Measurements from ENCODE around the gene ADPRHL1.

ADPRHL1 gene

DNA sequence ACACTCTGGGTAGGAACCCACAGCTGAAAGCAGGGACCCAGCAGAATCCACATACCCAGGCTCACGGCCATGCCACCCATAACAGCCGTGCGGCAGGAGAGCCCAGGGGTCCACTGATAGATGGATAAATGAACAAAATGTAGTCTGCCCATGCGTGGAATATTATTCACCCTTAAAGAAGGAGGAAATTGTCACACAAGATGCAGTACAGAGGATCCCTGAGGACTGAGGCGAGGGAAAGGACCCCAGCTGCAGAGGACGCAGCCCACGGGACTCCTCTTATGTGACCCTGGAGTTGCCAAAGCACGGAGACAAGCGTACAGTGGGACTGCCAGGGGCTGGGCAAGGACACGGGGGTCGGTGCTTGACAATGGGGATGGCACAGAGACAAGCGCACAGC, 100.0 kb downstream of the ADPRHL1 start:
- TF ChIP-seq, protein P1, sequence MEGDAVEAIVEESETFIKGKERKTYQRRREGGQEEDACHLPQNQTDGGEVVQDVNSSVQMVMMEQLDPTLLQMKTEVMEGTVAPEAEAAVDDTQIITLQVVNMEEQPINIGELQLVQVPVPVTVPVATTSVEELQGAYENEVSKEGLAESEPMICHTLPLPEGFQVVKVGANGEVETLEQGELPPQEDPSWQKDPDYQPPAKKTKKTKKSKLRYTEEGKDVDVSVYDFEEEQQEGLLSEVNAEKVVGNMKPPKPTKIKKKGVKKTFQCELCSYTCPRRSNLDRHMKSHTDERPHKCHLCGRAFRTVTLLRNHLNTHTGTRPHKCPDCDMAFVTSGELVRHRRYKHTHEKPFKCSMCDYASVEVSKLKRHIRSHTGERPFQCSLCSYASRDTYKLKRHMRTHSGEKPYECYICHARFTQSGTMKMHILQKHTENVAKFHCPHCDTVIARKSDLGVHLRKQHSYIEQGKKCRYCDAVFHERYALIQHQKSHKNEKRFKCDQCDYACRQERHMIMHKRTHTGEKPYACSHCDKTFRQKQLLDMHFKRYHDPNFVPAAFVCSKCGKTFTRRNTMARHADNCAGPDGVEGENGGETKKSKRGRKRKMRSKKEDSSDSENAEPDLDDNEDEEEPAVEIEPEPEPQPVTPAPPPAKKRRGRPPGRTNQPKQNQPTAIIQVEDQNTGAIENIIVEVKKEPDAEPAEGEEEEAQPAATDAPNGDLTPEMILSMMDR (IDR thresholded peaks at IDR 0.05; ENCODE audit: extremely low read depth, missing control alignments): no peak
- no peak for DNase-seq (ENCODE audit: low spot score)

DNA sequence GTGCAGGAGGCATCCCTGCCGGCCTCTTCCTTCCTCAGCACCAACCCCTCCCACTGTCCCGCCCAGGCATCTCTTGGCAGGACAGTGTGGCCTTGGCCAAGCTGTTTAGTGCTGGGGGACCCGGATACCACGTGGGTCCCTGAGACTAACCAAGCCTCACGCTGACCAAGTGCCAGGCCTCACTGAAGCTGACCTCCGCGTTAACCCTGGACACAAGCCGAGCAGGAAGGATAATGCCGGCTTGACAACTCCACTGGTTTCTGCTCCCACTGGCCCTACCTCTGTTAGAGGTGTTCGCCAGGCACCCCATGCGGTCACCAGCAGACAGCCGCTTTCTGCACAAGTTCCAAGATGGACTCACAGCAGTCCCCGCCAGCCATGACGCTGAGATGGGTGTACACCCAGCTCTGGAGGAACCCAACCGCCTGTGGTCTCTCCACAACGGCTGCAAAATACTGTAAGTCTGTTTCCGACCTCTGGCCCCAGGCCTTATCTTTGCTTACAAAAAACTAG, 101.7 kb downstream of the ADPRHL1 start:
- no peak for DNase-seq (ENCODE audit: low spot score)
- TF ChIP-seq, protein P1 (IDR thresholded peaks at IDR 0.05; ENCODE audit: extremely low read depth, missing control alignments): no peak

DNA sequence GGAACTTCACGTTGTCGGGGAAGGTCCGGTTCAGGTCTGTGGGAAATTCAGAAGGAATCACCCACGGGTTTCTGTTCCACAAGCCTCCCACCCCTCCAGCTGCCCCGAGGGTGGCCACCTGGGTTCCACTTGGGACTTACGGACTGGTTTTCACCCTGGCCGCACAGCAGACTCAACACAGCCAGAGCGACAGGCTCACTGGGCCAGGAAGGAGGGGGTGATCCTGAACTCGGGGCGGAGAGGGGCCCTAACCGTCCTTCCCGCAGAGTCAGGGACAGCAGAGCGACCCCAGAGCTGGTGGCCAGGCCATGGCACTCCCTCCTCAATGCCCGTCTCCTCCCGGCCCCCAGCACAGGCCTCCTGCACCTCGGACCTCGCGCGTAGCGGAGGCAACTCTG, 102.4 kb downstream of the ADPRHL1 start:
- TF ChIP-seq, protein P1 (IDR thresholded peaks at IDR 0.05; ENCODE audit: extremely low read depth, missing control alignments): no peak
- DNase-seq (ENCODE audit: low spot score): no peak

DNA sequence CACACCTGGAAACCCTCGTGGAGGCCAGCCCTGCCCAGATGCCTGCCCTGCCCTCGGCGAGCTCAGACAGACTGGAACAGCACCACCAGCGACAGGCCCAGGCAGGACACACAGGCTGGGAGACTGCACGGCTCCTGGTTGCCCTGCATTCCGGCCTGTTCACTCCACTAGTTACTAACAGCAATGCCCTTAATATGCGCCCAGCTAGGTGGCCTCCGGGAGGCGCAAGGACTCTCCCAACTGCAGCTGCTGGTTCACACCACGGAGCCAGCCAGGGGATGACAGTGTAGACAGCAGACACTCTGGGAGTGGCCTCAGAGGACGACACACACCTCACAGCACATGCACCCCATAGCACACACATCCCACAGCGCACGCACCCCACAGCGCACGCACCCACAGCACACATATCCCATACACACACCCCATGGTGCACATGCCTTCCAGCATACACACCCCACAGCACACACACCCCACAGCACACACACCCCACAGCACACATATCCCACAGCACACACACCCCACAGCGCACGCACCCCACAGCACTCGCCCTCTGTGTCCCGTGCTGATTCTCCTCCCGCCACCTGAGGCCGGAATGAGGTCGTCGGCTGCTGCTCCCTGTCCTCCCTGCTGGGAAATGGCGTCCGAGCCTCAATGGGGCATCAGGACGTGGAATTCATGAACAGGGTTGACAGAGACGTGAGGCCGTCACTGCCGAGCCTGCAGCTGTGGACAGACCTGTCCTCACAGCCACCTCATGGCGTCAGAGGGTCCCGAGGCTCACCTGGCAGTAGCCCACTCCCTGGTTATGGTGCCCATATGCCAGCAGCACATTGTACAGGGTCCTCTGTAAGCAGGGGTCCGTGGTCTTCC, 103.0 kb downstream of the ADPRHL1 start:
- DNase-seq (ENCODE audit: low spot score): no peak
- TF ChIP-seq, protein P1 (IDR thresholded peaks at IDR 0.05; ENCODE audit: extremely low read depth, missing control alignments): no peak
